Measurements from ENCODE around the gene SSNA1. TPM values are rescaled to one million over a fixed set of nuclear protein-coding genes. Genes with fewer than 3 reads are reported as not detected.
"Not testable (repeated sequence)": the region's sequence is repeated elsewhere in the genome, so short reads cannot be mapped to it uniquely, and the experiment has no call there.

Gene SSNA1
- total RNA-seq, 2 experiments from 2014 or later = 80.2 to 91.3 TPM

DNA sequence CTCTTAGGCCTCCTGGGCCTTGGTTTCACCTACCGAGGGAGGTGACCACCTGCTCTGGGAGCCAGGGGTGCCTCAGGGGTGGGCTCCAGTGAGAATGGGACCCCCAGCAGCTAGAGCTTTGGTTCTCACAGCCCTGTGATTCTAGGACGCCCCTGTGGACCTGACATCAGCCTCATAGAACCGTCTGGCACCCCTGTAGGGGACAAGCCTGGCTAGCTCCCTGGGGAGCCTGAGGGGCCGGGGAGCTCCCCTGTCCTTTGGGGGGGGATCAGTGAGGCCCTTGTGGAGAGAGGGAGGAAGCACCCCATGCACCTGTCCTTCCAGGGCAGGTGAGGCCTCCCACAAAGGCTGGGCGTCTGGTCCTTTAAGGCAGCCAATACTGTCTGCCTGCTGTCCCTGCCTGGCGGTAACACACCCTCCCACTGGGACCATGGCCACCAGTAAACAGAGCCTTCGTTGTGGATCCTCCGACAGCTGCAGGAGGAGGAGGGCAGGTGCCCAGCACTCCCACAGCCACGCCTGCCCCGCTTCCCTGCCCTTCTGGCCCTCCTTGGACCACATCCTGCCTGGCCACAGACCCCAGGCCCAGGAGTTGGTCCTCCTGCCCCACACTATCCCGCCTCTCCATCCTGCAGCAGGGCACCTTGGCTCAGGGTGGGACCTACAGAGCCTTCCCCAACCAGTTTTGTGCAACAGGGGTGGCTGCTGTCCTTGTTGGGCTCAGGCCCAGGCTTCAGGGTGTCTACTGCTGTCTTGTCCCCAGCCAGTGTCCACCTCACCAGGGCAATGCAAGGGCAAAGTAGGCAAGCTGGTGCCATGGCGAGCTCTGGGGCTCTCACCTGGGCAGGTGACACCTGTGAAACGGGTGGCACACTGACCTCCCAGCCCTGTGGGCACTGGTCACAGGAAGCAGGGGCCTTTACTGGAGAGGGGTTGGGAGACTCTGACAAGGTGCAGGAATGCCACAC, 49.6 kb downstream of the SSNA1 start:
- ATAC-seq (no peak), DNase-seq (no peak)
- no peaks in the 10 kb centered on the region for H3K27me3 Mint-ChIP-seq
- H3K4me3 Mint-ChIP-seq = no peak overlapping the region
- H3K4me1 Mint-ChIP-seq = peaks cover 21% of the 10 kb centered on the region
- peaks cover 15% of the 10 kb centered on the region for H3K36me3 Mint-ChIP-seq
- H3K9me3 Mint-ChIP-seq (ENCODE audit: low read depth) = no peaks in the 10 kb centered on the region
- CTCF ChIA-PET = interaction anchor here (0.6 to 7.1 kb wide), 17 partner anchors 9 to 447 kb away, joined by 3 to 110 read pairs (median 6); partner anchors contain the start of genes ANAPC2, CYSRT1, DPP7 and NELFB
- H3K27ac Mint-ChIP-seq = no peak overlapping the region

DNA sequence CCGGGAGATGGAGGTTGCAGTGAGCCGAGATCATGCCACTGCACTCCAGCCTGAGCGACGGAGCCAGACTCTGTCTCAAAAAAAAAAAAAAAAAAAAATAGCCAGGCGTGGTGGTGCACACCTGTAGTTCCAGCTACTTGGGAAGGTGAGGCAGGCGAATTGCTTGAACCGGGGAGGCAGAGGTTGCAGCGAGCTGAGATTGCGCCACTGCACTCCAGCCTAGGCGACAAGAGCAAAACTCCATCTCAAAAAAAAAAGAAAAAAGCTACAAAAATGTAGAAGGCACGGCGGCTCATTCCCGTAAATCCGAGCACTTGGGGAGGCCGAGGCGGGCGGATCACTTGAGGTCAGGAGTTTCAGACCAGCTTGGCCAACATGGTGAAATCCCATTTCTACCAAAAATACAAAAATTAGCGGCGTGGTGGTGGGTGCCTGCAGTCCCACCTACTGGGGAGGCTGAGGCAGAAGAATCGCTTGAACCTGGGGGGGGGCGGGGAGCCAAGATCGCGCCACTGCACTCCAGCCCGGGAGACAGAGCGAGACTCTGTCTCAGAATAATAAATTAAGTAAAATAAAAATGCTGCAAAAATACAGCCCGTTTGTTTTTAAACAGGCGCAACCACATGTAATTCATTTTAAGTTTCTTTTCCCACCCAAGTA, 51.2 kb downstream of the SSNA1 start:
- not testable (repeated sequence) for DNase-seq; H3K9me3 Mint-ChIP-seq (ENCODE audit: low read depth); ATAC-seq; H3K27me3 Mint-ChIP-seq
- Mint-ChIP-seq H3K27ac (peak overlapping the region; percentile 69), H3K4me1 (peaks cover 31% of the 10 kb centered on the region), H3K36me3 (peaks cover 21% of the 10 kb centered on the region), H3K4me3 (peak overlapping the region; percentile 74)
- CTCF ChIA-PET = interaction anchor here (0.6 to 7.1 kb wide), 20 partner anchors 10 to 440 kb away, joined by 3 to 110 read pairs (median 6); partner anchors contain the start of genes ANAPC2, CYSRT1, DPP7 and MAN1B1

Small RNA genes within 50 kb of the gene (microRNA-seq; reads per million reads assigned to microRNA genes)
- gene MIR3621 = not detected

Other genes starting within 250 kb of the SSNA1 start
- gene FBXW5, start 243.9 kb upstream of the SSNA1 start, total RNA-seq = 100 to 1,000 TPM; 106 to 107 TPM
- gene C8G, start 243.4 kb upstream of the SSNA1 start, total RNA-seq = 1 to 10 TPM in 1 of 2 experiments, not detected in 1; 1.7 TPM
- gene LCN12, start 236.4 kb upstream of the SSNA1 start, total RNA-seq = 1 to 10 TPM in 1 of 2 experiments, under 1 TPM in 1; 0.68 to 1.2 TPM
- 1 to 10 TPM; 1.2 to 3.2 TPM for gene PTGDS, start 211.2 kb upstream of the SSNA1 start, total RNA-seq
- under 1 TPM in 1 of 2 experiments, not detected in 1; 0.09 TPM for gene LCNL1, start 205.7 kb upstream of the SSNA1 start, total RNA-seq
- gene PAXX, start 196.3 kb upstream of the SSNA1 start, total RNA-seq = 10 to 100 TPM; 68.6 to 94.8 TPM
- gene CLIC3, start 192.1 kb upstream of the SSNA1 start, total RNA-seq = 1 to 10 TPM; 3.8 to 7.8 TPM
- gene ABCA2, start 160.4 kb upstream of the SSNA1 start, total RNA-seq = 10 to 100 TPM; 30.0 to 73.6 TPM
- 1 to 10 TPM in 1 of 2 experiments, under 1 TPM in 1; 0.68 to 2.8 TPM for gene FUT7, start 156.6 kb upstream of the SSNA1 start, total RNA-seq
- 10 to 100 TPM; 30.4 to 55.6 TPM for gene NPDC1, start 142.5 kb upstream of the SSNA1 start, total RNA-seq
- gene ENTPD2, start 134.6 kb upstream of the SSNA1 start, total RNA-seq = not detected
- 10 to 100 TPM; 31.9 to 40.1 TPM for gene SAPCD2, start 118.1 kb upstream of the SSNA1 start, total RNA-seq
- 10 to 100 TPM; 32.6 to 35.3 TPM for gene UAP1L1, start 111.2 kb upstream of the SSNA1 start, total RNA-seq
- 10 to 100 TPM; 43.8 to 60.6 TPM for gene MAN1B1, start 101.7 kb upstream of the SSNA1 start, total RNA-seq
- 100 to 1,000 TPM; 271 to 321 TPM for gene DPP7, start 73.9 kb upstream of the SSNA1 start, total RNA-seq
- not detected for gene GRIN1, start 49.5 kb upstream of the SSNA1 start, total RNA-seq
- gene LRRC26, start 18.6 kb upstream of the SSNA1 start, total RNA-seq = under 1 TPM in 1 of 2 experiments, not detected in 1; 0.30 TPM
- not detected for gene TMEM210, start 16.6 kb upstream of the SSNA1 start, total RNA-seq
- 10 to 100 TPM; 59.8 to 69.7 TPM for gene ANAPC2, start 116 bp upstream of the SSNA1 start, total RNA-seq
- gene TPRN, start 12.1 kb downstream of the SSNA1 start, total RNA-seq = 10 to 100 TPM; 11.1 to 13.3 TPM
- gene TMEM203, start 17.0 kb downstream of the SSNA1 start, total RNA-seq = 10 to 100 TPM; 32.2 to 36.9 TPM
- gene NDOR1, start 17.0 kb downstream of the SSNA1 start, total RNA-seq = 10 to 100 TPM; 50.1 to 50.6 TPM
- gene RNF208, start 33.6 kb downstream of the SSNA1 start, total RNA-seq = 1 to 10 TPM; 2.9 to 3.0 TPM
- gene CYSRT1, start 36.5 kb downstream of the SSNA1 start, total RNA-seq = under 1 TPM; 0.53 to 0.89 TPM
- not detected for gene RNF224, start 38.8 kb downstream of the SSNA1 start, total RNA-seq
- gene SLC34A3, start 42.2 kb downstream of the SSNA1 start, total RNA-seq = not detected
- 100 to 1,000 TPM; 353 to 375 TPM for gene TUBB4B, start 52.6 kb downstream of the SSNA1 start, total RNA-seq
- gene STPG3, start 62.6 kb downstream of the SSNA1 start, total RNA-seq = not detected
- 10 to 100 TPM; 70.8 to 75.3 TPM for gene NELFB, start 66.7 kb downstream of the SSNA1 start, total RNA-seq
- gene TOR4A, start 89.0 kb downstream of the SSNA1 start, total RNA-seq = 10 to 100 TPM; 10.9 to 13.3 TPM
- 1 to 10 TPM; 1.6 to 4.5 TPM for gene NRARP, start 113.6 kb downstream of the SSNA1 start, total RNA-seq
- gene EXD3, start 234.5 kb downstream of the SSNA1 start, total RNA-seq = 10 to 100 TPM in 1 of 2 experiments, 1 to 10 TPM in 1; 9.2 to 19.8 TPM
- gene NOXA1, start 234.7 kb downstream of the SSNA1 start, total RNA-seq = under 1 TPM; 0.30 to 0.53 TPM

Measured in activated CD8-positive, alpha-beta memory T cell treated with anti-CD3 and anti-CD28 coated beads, Interleukin-2, amount 10 ng/mL, durations not matched to agents 7 days and 5 days (primary cell).